Bone marrow (tissue), 2 donors: Measurements from ENCODE around the gene GADL1.

Experiments
- DNase-seq, 2 donors: peaks; one replicate each; lab custom pipeline; 2025; lab: John Stamatoyannopoulos, UW

The GADL1 gene

DNA sequence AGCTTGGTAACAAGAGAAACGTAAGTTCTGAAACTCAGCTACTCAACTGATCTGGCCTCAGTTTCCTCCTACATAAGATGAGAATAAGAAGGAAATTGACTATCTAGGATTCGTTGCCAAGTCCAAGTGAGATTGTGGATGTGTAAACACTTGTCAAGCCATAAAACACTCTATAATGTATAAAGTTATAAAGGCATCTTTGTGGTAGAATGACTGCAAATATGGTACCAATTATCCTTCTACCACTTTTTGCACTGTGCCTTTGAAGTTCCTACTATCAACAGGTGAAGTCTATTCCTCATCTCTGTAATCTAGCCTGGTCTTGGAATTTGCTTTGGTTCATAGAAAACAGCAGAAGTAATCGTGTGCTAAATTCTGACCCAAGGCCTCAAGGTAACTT lies 138.2 kb downstream of the GADL1 start:
- no peak for DNase-seq

DNA sequence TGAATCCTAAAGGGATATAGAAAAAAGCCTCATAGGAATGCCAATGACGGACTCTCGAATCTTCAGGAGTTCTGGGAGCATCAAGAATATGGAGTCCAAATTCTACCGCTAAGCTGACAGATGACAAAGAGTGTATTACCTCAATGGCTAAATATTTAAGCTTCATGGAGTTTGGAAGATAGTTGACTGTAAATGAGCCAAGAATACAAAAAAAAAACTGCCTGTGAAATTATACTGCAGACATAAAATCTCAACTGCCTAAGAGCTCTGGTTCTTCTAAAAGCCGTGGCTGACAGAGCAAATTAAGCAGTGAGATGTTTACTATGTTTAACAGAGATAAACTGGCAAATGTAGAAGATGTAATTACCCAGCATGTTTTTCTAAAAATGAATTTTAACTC lies 140.0 kb downstream of the GADL1 start:
- no peak for DNase-seq

DNA sequence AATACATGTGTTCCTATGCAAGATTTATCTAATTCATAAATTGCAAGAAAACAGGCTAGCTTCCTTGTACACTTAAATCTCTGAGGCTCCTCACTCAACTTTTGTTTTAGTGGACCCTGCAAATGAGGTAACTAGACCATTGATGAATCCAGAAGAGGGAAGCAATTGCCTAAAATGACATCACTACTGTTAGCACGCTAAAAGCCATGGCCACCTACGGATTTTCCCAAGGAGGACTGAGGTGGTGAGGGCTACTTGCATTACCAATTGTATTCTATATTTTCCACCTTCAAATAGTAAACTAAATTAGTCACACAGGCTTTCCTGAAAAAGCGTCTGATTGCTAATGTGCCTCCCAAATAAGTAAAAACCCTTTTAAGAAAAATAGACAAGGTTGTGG lies 140.7 kb downstream of the GADL1 start:
- DNase-seq = no peak

DNA sequence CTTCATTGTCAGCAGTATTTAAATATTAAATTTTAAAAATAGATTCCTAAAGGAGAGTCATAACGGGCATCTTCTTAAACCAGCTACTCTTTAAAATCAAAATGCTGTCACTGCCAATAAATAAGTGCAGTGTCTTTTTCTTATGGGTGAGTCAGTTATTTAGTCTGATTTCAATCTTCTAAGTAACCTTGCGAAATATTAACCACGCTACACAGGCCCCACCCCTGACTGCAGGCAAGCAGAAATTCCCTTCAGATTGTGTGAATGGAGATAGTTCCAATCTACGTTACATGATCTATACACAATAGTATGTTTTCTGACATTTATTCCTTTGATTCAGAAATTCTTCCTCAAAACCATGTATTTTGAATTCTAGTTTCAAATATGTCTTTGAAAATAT lies 141.5 kb downstream of the GADL1 start:
- peak; percentile 1 to 29 for DNase-seq

DNA sequence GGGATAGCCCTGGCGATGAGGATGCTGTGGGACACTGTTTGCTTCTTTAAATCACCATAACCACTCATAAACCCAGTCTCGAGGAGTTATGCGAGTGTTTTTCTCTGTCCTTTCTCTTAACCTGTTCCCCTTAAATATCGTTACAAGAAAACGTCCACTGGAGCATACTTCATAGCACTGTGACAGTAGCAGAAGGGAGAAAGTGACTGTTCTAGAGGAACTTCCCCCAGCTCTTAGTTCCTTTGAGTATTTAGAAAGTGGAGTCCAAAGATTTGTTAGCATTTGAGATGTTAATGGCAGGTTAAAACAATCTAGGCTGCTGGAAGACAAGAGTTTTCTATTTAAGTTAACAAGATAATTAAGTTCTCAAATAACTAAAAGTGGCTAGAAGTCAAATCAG lies 142.0 kb downstream of the GADL1 start:
- DNase-seq = no peak

DNA sequence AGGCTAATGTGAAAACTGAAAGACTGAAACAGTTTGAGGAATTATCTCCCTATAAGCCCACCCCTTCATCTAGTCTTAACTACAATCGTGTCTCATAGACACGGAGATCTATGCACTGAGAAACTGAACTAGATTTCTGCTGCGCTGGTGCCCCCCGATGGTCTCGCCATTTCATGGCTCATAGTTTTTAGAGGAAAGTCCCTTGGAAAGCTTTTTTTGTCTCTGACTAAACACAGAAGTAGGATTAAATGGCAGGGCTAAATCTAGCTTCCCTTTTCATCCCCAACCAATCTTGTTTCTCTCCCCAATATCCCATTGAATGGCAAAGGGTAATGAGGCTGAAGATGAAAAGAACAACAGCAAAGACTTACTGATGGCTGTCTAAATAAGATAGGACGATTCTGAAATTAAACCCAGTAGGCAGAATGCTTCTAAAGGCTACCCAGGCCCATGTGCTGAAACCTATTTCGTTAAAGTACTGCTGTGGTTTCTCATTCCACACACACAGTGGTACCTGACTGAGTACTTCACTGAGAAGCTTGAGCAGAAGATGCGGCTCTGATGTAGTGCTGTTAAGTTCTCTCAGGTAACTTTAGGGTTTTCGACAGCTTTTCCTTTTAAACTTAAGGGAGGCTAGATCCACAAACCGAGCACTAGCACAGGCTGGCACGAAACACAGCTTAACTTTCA lies 142.7 kb downstream of the GADL1 start:
- DNase-seq = peak in 1 of 2 donors; percentile 75

DNA sequence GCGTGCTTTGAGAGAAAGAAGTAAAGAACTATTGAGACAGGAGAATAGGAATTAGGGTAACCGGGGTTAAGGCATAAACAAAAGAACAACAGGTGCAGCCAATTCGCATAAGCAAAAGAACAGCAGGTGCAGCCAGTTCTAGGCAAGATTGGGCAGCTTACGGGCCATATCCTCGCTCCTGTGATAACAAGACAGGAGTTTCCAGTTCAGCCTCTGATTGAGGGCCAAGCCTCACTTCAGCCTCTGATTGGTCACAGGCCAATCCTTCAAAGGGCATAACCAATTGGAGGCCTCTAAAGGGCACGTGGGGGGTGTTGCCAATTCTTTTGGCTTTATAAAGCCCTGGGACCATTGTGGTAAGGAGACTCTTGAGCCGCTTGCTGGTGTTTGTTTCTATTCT lies 143.5 kb downstream of the GADL1 start:
- no peak for DNase-seq

DNA sequence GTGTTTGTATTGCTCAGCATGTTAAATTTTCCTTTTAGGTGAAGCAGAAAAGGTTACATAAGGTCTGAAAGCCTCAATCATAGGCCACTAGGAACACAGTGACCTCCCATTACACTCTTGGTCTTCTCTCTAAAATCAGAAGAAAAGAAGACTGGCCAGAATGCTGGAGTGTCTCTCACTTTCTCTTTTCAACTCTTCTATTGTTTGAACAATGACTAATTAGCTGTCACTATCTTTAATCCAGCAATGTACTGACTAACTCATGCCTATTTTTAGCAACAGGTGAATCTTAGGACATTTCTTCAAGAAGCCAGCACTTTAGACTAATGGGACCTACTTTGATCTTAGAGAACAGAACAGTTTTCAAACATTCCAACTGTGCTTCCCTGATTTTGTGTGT lies 145.2 kb downstream of the GADL1 start:
- no peak for DNase-seq

DNA sequence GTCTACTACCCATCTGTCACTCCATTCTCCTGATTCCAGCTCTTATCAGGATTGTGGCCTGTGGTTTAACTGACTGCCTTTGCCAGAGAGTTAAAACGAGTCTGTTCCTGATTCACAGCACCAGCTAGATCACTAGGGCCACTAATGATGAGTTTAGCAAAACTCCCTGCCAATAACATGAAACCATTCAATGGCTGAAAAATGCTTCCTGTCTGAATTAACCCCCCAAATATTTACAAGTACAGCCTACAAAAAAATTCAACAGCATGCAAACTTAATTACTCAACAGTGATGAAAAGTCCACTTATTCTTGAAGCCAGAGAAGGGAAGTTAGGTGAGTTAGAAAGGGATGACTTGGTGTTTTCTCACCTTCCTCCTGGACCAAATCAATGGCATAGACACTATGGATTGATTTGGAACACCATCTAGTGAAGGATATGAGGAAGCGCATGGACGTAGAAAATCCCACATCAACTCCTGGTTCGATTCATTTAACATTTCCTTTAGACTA lies 146.6 kb downstream of the GADL1 start:
- DNase-seq = no peak

DNA sequence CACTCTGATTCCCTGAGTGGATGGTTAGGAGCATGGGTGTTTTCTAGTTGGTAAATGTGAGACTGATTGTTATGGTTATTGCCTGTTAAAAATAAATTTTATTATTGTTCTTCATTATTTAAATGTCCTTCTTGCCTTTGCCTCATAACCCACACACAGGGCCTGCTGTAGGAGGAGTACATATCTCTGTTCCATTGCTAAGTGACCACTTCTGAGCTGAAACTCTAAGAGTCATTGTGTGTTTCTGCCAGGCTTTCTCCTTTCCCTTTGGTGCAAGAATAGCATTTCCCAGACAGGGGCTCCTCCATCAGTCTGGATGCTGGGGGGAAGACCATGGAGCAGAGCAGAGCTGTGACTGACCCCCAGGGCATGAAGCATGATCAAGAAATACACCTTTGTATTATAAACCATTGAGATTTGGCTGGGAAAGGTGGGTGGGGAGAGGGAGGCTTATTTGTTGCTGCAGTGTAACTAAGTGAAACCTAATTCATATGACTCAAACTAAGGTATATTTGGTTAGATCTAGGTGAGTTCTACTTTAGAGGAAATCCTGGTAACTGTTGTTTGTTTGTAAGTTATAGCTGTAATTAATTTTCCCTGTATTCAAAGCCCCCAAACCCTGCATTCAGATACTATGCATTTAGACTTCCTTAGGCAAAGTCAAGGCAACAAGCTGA lies 150.7 kb downstream of the GADL1 start:
- DNase-seq = no peak

DNA sequence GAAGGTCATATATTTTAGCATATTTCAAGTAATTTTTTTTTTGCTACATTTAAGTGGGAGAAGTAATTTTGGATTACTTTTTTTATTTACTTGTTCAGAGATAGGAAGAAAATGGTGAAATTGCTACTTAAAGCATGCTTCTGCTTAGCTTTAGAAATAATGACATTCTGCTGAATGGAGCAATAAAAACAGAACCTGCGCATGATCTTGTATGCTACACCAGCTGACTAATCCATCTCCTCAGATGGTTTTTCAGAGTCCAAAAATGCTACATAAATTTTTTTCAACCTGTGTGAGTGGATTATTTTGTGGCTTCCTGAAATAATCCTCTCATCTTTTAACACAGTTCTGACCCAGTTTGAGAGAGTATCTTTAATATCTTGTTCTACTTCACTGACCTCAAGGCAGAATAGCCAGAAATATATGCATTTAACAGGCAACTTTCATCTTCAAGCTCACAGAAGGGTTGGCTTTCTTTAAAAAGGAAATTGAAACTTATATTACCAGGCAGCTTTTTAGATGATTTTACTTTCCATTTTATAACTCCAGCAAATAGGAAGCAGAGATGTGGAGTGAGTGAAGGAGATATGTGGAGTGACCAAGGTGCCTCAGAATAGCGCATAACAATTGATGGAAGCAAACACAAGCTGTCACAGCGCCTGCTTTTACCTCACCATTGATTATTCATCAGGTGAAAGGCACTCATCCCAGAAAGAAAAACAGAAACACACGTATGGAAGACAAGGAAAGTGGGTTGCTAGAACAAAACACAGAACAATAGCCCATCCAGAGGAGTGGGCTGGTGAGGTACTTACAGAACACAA lies 151.5 kb downstream of the GADL1 start:
- no peak for DNase-seq

DNA sequence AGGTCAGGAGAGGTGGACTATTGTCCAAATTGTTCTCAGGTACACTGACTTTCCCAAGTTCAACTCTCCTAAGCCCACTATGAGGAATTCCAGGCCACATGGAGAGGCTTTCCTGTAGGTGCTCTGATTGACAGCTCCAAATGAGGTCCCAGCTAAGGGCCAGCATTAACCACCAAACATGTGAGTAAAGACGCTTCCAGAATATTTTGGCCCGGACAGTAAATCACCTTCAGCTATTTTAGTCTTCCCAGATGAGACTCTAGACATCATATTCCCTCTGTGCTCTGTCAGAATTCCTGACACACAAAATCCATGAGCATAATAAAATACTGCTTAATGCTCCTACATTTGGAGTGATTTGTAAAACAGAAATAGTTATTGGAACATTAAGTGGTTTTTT lies 152.6 kb downstream of the GADL1 start:
- DNase-seq = no peak

DNA sequence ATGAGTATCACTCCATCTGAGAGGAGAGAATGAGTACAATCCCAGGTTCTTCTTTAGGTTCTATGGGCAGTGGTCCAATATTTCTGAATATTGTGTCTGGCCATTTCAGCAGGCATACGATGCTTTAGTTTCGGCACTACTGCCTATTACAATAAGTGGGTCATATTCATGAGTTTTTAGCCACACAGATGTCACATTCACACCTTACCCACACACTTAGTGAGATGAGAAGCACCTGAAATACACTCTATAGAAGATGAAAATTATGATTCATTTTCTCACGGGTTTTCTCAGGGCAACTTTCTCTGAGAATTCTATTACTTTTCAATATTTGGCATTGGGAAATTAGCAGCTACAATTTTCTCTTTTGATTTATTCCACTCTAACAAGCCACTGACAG lies 155.9 kb downstream of the GADL1 start:
- no peak for DNase-seq

DNA sequence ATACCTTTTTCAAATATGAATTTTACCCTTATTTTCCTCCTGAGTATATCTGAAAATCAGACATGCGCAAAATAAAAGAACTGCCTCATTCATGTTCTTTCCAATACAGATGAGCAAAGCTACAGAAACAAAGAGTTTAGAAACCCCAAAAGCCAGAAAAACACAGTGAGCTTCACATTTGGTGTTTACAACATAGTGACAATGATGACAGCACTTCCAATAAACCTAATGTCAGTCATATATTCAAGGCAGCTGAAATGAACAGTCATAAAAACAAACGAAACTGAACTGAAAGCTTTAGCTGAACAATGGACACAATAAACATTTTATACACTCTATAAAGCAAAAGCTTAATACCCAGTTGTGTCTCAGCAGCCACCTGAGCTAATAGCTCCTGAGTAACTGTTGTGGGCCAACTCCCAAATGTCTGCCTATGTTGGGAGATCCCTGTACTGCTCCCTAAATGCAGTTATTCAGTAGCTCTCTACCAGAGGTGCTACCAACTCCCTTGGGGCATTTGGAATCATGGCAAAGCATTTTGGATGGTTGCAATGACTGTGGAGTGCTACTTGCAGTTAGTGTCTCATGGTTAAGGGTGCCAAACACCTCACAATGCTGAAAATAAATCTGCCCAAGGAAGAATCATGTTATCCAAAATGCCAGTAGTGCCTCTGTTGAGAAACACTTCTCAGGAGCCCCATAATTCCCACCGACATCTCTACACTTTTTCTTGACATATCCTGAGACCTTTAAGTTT lies 156.5 kb downstream of the GADL1 start:
- DNase-seq = no peak

DNA sequence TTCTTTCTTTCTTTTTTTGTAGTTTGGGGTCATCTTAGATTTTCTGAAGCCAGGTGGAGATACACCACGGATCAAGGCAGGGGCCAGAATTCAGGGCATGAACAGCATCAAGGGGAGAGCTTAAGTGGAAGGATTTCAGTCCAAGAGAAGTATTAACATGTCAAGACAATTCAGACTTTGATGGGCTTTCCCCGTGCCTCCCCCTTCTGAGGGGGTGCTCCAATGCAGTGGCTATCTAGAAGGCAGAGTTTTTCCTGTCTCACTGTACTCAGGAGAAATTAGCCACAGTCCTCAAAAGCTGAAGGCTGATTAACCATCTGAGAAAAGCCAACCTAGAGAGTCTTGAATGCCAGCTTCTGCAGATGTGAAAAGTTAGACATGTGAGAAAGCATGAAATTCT lies 160.8 kb downstream of the GADL1 start:
- no peak for DNase-seq

DNA sequence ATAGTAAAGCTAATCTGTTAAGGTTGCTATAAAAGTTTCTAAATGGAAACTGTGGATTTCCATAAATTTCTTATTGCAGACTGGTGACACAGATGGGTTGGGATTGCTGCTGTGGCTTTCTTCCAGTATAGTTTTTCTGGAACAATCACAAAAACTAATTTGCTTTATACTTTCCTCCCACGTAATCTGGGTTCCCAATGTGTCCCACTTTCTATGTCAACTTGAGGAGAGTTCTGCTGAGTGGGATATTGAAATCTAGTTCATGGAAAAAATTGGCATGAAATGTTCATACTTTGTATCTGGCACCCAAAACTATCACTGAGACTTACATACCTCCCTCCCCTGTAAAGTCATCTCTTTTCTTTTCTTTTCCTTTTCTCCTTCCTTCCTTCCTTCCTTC lies 161.3 kb downstream of the GADL1 start:
- DNase-seq = no peak

DNA sequence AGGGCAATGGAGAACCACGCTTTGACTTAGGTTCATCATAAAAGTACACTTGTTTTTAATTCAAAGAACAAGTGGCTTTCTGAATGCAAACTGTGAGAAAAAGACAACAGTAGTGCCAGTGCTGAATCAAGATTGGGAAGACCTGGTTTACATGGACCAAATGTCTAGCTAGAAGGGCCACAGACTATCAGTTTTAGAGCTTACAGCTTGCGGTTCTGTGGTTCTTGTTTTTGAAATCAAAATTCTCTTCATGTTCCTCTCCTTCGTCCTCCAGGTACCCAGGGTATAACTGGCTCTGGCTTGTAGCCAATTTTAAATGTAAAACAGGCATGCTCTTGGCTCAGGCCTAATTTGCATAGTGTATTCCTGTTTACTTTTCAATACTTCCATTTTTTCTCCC lies 163.5 kb downstream of the GADL1 start:
- no peak for DNase-seq

DNA sequence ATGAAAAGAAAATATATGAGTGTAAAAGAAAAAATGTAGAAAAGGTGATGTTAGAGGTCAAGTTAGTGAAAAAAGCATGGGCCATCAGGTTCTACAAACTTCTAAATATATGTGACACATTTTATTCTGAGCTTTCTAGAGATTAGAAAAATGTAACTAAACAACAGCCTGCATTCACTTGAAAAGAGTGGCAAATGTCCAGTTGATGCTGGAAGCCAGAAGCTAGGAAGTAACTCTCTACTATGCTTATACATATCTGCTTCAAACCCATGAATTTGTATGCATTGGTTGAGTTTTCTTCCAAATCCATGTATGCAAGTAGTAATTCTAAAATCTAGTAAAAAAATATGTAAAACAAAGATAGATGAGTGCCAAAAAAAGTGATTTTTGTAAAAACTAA lies 164.5 kb downstream of the GADL1 start:
- DNase-seq = no peak

DNA sequence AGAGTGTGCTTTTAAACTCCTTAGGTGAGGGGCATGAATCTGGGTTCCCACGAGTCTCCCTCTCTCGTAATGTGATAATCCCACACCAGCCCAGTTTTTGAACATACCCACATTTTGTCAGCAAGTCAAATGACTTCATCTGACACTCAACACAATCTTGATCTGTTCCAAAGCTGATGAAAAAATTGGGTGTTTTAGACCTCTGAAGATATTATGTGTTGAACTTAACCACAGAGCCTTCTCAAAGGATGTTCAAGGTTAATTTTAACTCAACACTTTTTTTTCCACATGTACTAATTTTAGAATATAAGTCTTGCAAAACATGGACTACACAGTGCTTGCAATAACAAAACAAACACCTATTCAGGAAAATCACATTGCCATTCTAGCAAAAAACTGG lies 164.9 kb downstream of the GADL1 start:
- DNase-seq = no peak

DNA sequence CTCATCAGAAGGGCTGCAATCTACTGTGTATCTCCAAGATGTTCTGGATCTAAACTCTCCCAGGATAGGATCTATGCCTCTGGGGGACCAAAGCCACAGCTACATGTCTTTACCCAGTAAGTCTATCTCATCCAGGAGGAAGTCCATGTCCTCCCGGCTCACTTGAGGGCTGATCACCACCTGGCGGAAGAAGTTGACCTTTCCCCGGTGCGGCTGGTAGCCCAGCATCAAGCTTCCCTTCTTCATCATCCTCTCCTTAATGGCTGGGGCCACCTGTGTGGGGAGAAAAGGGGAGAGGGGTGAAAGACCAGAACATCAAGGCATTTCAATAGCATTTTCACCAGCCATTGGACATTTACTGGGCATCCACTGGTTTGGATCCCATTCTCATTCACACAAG lies 166.3 kb downstream of the GADL1 start:
- no peak for DNase-seq

DNA sequence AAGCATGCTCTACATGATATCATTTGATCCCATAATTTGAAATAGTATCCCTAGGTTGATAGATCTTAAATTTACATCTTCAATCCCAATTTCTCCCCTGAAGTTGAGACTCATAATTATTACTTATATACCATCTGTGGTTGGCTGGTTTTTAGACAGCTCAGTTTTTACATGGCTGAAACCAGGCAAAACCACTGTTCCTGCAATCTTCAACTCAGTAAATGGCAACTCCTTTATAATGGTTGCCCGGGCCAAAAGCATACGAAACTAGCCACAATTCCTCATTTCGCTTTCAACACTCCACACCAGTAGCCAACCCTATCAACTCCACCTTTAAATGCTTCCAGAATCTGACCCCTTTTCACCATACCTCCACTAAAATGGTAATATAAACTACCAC lies 169.6 kb downstream of the GADL1 start:
- no peak for DNase-seq

DNA sequence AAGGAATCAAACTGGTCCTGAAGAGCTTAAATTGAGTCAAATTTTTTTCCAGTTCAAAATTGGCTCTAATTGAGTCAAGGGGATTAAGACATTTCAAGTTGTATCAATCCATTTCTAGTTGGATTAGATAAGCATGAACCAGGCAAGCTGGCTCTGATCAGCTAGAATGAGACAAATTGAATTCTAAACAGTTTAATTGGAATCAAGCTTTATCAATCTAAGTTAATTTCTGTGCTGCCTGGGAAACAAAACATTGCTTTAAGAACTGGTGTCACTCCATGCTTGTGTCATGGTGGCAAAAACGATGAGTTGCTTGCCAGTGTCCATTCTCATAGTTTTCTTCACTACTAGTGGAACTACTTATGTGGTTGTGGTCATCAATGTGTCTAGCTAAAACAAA lies 171.2 kb downstream of the GADL1 start:
- no peak for DNase-seq
